NCI-H1930 (cell line): Measurements from ENCODE around the gene NOC4L.

Experiments used
- DNase-seq, 2 experiments: peaks; one replicate each; lab custom pipeline; 2025; lab: John Stamatoyannopoulos, UW

Gene NOC4L

GRCh38 chr12:132197581-132198354 is 53.5 kb downstream of the NOC4L start:
- no peak for DNase-seq

- no peak for DNase-seq
These were observed 54.8 kb downstream of the NOC4L start for GRCh38 chr12:132199101-132199500.

- no peak for DNase-seq
These were observed 55.5 kb downstream of the NOC4L start for GRCh38 chr12:132199526-132200319.

GRCh38 chr12:132200800-132201199 is 56.5 kb downstream of the NOC4L start:
- no peak for DNase-seq

- DNase-seq, result no peak
These were observed 57.3 kb downstream of the NOC4L start for GRCh38 chr12:132201391-132202120.
